HTR-8/SVneo (cell line): ENCODE results near the gene OAF.
A peak's percentile ranks its signal among the peaks of the same experiment; 100 is the strongest.

ENCODE experiments used
- DNase-seq: peaks from one replicate; pipeline ENCODE4 v3.0.0; 2011; ENCODE audit warnings: low spot score, mixed read lengths; ENCODE audit not compliant: insufficient read length
- FAIRE-seq: peaks from 2 replicates; lab custom pipeline; 2011; peaks lifted over from hg19 to GRCh38; lab: Jason Lieb, UNC

The OAF gene

DNA sequence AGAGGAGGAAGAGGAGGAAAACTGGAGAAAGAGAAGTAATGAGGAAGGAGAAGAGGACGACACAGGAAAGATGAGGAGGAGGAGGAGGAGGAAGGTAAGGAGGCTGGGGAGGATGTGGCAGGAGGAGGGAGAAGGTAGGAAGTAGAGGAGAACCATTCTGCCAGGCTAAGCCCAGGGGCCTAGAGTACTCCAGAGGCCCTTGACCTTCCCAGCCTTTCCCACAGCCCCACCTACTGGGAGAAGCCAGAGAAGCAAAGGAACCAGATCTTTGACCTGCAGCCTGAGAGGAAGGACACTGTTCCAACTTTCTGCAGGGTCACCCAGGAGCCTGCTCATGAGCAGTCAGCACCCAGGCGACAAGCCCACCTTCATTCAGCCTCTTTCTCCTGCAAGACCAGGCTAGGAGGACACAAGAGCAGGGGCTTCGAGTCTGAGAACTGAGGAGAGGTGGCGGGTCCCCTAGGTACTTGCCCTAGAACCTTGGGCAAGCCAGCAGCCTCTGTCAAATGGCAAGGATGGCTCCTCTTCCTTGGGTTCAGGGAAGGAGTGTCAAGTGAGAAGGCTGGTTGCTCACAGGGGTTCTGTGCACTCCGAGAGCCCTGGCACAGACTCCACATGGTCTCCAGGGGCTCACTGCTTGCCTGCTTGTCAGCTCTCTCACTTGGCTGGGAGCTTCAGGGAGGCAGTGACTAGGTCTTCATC is 27.9 kb upstream of the OAF start:
- peak; percentile 44 for DNase-seq
- no peak for FAIRE-seq

GRCh38 chr11:120183701-120184141 is 27.1 kb upstream of the OAF start:
- FAIRE-seq, result no peak
- DNase-seq, result no peak

DNA sequence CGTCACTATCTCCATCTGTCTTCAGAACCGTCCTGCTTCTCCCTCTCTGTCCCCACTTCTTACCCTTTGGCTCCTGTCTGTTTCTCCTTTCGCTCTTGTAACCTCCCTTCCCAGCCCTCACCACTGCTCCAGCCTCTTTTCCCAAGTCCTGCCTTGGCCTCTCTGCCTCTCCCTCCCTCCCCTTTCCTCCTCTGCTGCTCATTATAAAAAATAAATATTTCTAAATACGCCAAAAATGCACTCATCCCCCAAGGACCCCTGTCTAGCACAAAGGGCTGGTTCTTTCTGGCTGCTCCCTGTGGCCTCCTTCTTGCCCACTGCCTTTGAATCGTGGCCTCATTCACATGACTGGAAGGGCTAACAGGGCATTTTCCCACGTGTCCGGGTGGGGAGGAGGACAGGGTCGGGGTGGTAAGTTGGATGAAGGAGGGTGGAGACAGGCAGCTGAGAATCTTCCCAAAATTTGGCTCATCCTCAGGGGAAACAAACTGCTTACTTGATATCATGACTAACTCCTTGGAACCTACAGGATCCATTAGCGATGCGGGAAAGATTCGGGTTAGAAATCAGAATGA is 26.4 kb upstream of the OAF start:
- DNase-seq, result no peak
- no peak for FAIRE-seq

DNA sequence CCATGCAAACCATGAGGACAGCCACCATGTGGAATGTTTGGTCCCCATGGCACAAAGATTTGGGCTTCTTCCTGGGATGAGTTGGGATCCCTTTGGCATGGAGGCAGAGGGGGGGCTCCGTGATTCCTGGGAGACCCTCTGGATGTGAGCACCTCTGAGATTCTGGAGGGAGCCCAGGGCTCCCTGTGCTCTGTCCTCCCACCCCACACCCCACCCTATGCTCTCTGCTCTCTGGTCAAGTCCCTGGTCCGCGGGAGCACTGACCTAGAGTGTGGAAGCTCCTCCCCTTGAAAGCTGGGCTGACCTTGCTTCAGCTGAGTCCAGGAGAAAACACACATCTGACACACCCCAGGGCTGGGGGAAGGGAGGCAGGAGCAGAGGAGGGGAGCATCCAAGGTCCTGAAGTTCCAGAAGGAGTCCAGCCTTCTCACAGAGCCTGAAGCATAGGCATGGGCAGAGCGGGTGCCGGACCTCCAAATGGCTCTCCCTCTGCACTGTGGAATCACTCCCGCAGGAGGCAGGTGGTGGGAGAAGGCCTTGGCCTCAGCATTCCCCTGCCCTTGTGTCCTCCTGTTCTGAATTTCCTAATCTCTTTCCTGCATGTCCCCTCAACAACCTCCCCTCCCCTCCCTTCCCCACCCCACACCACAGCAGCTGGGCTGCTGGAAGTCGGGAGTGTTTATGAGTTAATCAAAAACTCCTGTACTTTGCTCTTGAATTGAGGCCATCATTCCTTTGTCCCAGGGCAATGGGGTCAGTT is 25.7 kb upstream of the OAF start:
- FAIRE-seq (no peak), DNase-seq (no peak)

DNA sequence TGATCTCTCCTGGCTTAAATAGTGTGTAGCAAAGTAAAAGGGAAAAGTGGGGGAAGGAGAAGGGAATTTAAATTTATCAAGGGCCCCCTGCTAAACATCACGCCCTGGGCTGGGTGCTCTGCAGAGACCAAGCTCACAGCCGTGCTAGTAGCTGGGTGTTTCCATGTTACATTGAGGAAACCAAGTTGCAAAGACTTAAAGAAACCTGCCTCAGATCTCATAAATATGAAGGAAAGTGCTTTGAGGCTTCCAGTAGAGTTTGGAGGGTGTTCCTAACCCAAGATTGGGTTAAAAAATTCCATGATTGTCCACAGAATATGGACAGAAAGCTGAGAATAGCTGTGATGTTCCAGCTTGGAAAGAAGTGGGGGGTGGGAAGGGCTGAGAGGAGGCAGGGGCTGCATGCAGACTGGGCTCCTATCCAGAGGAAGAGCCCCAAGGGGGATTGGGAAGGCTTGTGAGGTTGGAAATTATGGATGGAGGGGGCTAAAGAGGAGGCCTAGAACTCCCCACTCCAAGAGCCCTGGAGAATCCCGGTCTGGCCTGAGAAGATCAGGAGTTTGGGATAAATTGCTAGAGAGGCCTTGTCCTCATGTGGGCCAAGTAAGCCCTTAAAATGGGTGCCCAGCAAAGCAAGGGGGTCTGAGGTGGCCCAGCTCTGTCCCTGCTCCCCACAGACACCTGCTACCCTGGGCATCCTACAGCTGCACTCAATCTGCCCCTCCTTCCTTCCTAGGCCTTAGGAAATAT is 25.0 kb upstream of the OAF start:
- DNase-seq (no peak), FAIRE-seq (no peak)

DNA sequence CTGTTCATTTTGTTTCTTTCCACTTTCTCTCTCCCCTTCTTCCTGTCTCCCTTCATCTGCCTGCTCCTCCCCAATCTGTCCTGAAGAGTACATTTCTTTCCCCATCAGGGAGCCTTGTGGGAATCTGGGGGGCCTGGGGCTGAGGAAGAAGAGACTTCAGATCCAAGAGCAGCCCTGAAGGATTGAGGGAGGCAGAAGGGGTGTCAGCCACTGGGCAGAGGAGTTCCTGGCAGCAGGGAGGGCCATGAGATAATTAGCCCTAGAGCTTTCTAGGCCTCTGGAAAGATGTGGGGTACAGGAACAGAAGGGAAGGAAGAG is 24.4 kb upstream of the OAF start:
- no peak for FAIRE-seq
- DNase-seq, result no peak

DNA sequence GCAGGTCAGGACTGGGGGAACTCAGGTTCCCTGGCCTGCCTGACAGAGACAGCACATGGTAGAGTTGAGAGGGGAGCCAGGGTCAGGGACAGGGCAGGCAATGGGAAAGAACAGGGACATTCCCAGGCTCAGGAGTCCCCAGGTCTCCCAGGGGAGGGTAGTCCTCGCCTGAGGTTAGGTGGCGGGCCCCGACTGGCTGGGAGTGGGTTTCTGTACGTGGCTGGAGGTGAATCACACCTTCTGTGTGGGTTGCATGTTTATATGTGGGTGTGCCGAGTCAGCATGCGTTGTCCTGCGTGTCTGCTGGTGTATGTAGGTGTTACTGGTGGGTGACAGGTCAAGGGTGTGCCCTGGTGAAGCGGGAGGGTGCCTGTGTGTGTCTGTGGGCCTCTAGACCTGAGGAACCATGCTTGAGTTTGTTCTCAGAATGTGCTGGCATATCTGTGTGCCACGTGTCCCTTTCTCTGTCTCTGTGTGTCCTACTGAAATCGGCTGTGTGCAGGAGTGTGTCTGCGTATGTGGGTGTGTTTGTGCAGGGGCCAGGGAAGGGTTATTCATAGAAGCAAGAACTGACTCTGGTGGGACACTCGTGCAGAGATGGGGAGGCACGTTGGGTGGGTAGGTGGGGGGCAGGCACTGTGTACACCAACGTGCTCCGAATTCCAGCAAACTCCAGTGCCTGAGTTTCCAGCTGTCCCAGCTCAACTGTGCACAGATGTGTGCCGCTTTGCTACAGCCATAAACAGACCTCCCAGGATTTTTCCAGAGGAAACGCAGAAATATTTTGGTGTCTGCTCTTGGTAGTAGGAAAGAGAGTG is 23.8 kb upstream of the OAF start:
- peak; percentile 70 for FAIRE-seq

DNA sequence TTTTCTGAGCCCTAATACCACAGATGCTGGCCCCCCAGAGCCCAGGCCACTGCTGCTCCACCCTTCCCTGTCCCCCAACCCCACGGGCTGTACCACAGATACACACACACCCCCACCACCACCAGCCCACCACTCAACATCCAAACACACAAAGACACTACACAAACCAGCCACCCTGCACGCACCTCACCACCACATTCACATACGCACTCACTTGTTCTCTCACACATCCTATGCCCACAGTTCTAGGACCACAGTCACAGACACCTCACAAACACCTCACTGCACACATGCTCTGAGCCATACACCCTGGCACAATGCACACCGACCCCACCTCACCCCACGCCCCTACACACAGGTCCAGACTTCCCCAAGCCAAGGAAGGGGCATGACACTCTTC is 22.5 kb upstream of the OAF start:
- peak; percentile 46 for FAIRE-seq

More for the DNA sequence above, 23.8 kb upstream of the OAF start:
- DNase-seq, result no peak

GRCh38 chr11:120188811-120189455 is 21.9 kb upstream of the OAF start:
- FAIRE-seq (no peak), DNase-seq (no peak)

More for the DNA sequence above, 22.5 kb upstream of the OAF start:
- no peak for DNase-seq

DNA sequence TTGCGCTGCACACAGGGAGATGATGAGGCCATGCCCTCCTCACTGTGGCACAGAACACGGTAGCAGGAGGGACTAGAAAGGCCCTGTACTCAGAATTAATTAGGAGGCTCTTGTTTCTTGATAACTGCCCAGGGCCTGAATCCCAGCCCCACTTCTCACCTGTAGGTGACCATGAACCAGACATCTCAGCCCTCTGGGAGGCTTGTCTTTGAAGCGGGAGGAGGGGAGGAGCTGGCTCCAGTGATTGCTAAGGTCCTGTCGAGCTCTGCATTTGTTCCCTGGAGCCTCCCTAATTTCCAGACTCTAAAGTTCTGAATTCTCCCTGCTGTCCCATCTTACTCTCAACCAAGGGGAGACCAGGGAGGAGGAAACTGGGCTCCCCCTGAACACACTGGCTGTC is 19.8 kb upstream of the OAF start:
- DNase-seq, result no peak
- no peak for FAIRE-seq

GRCh38 chr11:120192831-120193625 is 17.8 kb upstream of the OAF start:
- DNase-seq (no peak), FAIRE-seq (no peak)

GRCh38 chr11:120194166-120194565 is 16.7 kb upstream of the OAF start:
- FAIRE-seq, result no peak
- DNase-seq, result no peak

DNA sequence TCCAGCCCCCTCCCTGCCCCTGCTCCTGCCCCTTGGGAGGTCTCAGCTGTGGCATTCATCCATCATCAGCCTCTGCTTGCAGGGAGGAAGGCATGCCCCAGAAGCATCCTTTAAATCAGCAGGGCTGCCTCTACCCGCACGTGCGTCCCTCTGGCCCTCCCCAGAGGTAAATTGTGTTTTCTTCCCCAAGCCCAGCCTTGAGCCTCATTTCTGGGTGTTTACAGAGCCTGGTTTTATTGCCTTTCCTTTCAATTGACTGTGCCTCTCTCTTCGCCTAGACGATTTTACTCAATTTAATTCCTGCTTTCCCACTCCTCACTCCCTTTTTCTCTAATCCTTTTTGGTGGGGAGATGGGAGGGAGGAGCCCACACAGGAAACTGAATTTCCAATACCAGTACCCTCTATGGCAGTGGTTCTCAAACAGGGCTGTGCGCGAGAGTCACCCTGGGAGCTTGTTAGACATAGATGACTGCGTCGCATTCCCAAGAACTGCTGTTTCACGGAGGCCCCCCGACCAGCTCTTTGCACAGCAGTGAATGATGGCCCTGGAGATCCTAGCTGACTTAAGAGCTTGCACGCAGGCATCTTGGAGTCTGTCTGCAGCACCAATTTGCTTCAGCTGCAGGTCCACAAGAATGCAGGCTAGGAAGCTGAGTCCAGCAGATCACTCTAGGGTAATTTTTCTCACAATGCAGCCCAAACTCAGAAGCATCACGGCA is 15.1 kb upstream of the OAF start:
- DNase-seq (no peak), FAIRE-seq (no peak)

- no peak for FAIRE-seq
- DNase-seq, result no peak
Measured at GRCh38 chr11:120196826-120197225, 14.0 kb upstream of the OAF start.

DNA sequence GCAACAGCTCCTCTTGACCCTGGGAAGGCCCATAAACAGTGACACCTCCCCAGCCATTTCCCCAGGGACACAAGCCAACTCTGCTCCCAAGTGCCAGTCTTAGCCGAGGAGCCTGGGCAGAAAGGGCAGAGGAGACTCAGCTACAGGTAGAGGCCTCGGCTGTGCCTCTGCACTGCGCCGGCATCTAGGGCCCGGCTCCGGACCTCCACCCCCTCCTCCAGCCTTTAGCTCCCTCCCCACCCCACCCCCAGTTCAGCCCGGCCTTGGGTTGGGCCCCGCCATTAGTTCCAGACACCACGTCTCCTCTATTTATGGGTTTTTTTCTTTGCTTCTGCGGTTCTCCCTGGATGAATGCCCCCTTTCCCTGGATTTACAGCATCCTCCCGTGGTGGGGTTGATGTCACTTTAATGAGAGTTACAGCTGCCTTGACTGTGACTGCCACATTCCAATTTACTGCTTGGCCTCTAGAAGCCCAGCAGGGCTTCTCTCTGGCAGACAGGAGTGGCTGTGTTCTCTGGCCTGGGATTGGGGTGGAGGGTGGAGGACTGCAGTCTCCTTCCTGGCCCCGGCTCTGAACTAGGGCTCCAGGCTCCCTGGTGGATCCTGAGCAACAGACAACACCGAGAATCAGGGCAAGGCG is 13.5 kb upstream of the OAF start:
- DNase-seq (no peak), FAIRE-seq (no peak)

- FAIRE-seq, result no peak
- no peak for DNase-seq
Measured at GRCh38 chr11:120197977-120198376, 12.9 kb upstream of the OAF start.

DNA sequence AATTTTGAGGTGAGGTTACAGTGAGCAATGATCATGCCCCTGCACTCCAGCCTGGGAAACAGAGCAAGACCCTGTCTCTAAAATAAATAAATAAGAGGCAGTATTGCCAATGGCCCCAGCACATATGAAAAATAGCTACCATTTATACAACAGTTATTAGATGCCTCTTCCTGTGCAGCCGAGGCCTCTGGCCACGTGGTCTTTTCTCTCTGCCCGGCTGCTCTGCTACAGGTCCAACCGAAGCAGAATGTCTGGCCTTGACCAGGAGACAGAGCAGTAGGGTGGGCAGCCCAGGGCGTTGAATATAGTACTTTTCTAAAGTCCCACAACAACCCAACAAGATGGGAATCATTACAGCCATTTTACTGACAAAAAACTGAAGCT is 12.4 kb upstream of the OAF start:
- FAIRE-seq (no peak), DNase-seq (no peak)
